H4 (cell line): ENCODE data around the gene SPOCK2. TPM values are rescaled to one million over a fixed set of nuclear protein-coding genes. Genes with fewer than 3 reads are reported as not detected.

ENCODE experiments used
- DNase-seq: peaks from one replicate; pipeline ENCODE4 v3.0.0-alpha.2; 2015; ENCODE audit warnings: low spot score
- total RNA-seq: library from RNA; depleted of rRNA; stranded (reverse); fragments of >200 nt; shearing (Covaris generic); gene quantifications from 2 replicates; pipeline ENCODE4 v1.2.3, GENCODE V29; 2014

The SPOCK2 gene
- total RNA-seq, 1 experiment from 2014 or later = 0.29 TPM

- DNase-seq = no peak
Observed at GRCh38 chr10:72073708-72074573, 14.4 kb downstream of the SPOCK2 start.

DNA sequence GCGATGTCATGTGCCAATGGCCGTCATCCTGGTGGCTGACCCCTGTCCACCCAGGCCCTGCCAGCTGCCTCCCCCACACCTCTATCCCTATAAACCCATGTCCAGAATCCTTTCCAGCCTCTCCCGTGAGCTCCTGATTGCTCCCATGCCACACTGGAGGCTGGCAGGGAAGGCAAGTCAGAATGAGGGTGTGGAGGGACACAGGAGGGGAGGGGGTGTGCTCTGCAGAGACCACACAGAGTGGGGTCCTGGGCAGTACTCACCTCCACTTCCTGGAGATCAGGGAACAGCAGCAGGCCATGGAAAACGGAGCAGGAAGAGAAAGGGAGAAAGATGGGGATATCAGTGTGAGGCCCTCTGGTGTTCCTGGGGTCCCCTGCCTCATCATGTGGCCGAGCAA lies 15.7 kb downstream of the SPOCK2 start:
- DNase-seq = no peak

- no peak for DNase-seq
Observed at GRCh38 chr10:72072046-72072445, 16.3 kb downstream of the SPOCK2 start.

DNA sequence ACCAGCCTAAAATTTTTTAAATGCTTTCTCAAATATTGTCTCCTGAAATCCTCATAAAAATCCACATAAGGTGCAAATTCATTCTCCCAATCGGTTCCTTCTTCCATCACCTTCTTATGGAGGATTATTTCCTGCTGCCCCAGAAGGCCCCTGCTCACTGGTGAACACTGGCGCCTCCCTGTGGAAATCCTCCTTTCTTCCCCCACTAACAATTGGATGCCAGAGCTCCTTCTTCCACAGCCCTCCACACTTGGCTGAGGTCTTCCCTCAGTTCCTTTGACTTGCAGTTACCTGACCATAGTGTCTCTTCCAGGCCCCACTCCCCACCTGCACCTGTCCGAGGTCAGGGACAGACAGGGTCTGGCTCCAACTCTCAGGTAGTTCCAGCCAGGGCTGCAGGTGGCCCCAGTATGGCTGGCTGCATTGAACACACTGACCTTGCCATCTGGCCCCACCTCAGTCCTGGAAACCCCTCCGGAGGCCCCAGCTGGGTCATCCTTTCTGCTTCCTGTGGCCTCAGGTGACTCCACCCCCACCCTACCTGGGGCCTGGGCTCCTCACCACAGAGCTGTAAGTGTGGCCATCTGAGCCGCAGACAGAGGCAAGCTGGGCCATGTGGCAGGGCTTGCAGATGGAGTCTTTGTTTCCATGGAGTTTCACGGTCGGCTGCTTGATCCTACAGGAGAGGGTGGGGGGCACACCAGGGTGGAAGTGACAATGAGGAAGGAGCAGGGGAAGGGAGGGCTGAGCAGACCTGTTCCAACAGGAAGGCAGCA lies 18.4 kb downstream of the SPOCK2 start:
- no peak for DNase-seq

DNA sequence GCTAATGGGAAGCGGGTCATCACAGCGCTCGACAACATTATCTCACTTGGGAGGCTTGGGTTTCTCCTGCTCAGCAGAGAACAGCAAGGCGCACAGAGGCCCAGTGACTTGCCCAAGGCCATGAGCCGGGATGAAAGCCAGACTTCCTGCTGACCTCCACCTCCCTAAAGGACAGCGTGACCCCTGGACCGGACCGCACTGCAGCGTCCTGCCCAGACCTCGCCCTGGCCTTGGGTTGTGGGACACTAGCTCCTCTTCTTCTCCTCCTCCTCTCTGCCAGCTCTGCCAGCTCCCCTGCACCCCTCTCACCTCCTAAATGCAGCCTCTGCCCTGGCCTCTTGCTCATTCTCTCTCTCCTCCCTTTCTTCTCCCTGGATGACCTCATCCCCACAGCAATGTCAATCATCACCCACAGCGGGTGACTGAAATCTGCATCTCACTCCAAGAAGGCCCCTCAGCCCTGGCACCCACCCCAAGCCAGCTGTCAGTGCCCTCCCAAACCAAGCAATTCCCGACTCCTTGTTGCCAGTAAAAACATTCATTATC lies 19.4 kb downstream of the SPOCK2 start:
- DNase-seq = no peak

DNA sequence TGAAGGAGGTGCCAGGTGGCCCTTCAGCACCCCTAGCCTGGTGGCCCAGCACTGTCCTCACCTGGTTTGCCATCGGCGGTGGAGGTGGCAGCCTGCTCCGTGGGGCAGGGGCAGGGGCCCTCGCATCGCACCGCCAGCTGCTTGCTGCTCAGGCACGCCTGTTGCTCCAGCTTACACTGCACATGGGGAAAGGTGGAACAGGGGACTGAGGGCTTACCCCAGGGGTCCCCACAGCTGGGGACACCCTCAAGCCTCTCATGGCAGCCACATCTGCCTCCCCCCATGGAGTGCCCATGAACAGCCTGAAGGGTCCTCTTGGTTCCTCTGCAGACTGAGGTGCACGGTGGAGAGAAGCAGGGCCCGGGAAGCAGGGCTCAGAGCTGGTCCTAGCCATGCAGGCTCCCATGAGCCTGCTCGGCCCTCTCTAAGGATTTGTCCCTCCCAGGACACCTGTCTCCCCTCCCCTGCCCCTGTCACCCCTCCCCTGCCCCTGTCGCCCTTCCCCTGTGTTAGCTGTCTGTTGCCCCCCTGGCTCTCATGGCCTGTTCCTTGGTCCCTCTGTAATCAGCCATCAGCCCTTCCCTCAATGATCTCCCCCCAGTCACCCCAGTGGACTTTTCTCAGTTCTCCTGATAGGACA lies 20.1 kb downstream of the SPOCK2 start:
- DNase-seq = no peak

DNA sequence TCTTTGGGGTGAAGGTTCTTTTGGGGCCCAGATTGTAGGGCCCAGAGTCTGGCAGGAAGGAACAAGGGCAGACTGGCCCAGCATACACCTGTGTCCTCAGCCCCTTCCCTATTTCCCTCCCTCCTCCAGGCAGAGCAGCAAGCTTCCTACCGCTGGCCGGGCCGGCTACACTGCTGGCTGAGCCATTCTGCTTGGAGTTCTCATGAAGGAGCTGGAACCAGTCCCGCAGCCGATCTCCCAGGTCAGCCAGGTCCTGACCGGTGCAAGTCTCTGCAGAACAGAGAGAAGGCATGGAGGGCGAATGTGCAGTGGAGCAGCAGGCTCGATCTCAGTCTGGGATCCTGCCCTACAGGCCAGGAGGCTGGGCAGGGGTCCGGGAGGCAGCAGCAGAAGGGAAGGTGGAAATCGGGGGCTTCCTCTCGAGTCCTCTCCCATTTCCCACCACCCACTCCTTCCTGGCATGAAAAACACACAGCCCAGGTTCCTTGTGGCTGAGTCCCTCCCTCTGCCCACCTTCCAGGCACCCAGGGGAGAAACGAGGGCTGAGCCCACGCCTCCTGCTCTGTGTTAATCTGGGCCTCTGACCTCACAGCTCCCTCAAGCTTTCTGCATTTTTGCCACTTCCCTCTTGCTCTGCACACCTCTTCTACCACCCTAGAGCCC lies 20.8 kb downstream of the SPOCK2 start:
- DNase-seq = no peak

GRCh38 chr10:72066318-72067284 lies 21.8 kb downstream of the SPOCK2 start:
- no peak for DNase-seq

DNA sequence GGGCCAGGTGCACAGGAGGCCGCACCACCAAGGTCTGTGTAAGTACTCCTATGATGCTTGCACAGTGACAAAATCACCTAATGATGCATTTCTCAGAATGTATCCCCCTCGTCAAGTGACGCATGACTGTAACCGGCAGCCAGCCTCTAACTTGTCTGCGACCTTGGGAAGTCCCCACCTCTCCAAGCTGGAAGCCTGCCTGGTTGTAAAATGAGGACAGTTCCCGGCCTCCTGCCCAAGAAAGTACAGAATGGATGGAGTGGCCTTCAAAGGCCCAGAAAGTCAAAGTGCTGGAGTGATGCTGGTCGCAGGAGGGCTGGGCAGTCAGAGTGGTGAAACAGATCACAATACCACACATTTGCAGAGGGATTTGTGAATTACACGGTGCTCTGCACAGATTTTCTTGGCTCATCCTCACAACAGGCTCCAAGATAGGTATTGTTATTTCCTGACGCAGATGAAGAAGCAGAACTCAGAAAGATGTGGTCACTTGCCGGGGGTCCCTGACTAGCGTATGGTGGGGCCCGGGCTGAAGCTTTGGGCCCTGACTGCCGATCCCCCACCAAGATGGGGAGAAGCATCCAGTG lies 22.8 kb downstream of the SPOCK2 start:
- DNase-seq = no peak

DNA sequence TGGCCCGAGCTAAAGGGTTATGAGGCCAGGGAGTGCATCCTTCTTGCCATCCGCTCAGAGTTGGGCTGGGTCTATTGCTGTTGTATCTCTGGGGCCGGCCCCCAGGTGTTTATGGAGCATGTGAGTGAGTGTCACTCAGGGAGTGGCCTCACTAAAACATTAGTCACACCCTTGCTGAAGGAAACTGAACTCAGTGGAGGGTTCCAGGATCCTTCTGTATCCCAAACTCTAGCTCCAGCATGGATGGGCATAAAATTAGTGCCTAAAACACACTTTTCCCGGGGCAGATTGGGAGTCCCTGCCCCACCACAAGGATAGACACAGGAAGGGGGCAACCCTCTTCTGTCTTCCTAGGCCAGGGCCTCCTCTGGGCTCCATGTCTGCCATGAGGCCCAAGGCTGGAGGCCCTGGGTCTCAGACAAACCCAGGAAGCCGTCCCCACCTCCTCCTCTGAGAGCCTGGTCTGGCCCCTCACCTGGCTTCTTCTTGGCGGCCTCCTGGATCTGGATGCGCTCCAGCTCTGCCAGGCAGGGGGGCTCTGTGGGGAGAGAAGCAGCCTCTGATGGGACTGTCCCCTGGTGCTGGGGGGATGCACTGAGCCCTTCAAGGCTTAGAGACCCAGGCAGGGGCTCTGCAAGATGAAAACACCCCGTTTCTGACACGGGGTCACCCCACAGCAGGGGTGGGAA lies 24.5 kb downstream of the SPOCK2 start:
- no peak for DNase-seq

DNA sequence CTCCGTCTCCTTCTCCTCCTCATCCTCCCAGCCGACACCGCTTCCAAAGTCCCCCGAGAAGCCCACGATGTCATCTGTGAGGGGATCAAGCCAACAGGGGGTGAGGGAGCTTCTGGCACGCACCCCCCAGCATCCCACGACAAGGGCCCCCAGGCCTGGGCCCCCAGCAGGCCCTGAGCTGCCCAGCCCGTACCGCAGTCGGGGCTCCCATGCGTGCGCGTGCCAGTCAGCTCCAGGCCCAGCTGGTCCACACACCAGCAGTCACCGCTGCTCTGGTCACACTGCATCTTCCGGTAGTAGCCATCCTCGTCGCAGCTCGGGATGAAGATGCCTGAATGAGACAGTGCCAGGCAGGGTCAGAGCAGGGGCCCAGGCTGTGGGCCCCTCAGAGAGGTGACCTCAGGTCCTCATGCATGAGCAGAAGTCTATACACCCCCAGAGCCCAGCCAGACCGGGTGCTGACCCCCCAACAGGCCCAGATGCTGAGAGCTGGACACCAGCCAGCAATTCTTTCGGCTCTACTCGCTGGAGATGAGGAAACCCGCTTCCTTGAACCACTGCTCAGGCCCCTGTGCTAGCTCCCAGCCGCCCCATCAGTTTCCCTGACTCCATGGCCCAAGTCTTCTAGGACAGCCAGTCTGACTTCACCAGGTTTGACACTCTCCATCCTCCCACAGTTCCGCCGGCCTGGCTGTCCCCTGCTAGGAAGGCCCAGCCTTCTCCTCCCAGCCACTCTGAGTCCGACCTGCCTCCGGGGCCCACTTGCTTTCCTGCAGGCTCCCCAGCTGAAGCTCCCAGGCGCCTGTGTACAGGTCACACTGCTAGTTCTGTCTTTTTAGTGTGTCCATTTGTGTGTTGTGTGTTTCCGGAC lies 25.3 kb downstream of the SPOCK2 start:
- DNase-seq = no peak

DNA sequence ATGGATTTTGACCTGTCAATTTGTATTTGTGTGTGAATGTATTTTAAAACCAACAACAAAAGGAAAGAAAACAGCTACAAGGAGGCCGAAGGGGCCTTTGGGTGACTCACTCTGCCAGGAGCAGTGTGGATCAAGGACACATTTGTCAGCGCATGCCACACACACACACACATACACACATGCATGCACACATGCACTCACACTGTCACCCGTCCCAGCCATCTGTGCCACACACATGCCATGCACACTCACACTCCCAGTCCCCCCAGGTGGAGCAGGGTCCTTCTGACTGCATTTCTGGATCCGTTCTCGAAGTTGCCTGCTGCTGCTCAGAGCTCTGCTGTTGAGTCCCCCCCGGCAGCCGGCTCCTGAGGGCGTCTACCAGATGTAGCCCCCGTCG lies 26.0 kb downstream of the SPOCK2 start:
- DNase-seq = no peak

- DNase-seq = no peak
Observed at GRCh38 chr10:72061930-72062329, 26.4 kb downstream of the SPOCK2 start.

- DNase-seq = no peak
Observed at GRCh38 chr10:72061491-72061890, 26.9 kb downstream of the SPOCK2 start.

GRCh38 chr10:72059843-72060822 lies 28.2 kb downstream of the SPOCK2 start:
- no peak for DNase-seq

DNA sequence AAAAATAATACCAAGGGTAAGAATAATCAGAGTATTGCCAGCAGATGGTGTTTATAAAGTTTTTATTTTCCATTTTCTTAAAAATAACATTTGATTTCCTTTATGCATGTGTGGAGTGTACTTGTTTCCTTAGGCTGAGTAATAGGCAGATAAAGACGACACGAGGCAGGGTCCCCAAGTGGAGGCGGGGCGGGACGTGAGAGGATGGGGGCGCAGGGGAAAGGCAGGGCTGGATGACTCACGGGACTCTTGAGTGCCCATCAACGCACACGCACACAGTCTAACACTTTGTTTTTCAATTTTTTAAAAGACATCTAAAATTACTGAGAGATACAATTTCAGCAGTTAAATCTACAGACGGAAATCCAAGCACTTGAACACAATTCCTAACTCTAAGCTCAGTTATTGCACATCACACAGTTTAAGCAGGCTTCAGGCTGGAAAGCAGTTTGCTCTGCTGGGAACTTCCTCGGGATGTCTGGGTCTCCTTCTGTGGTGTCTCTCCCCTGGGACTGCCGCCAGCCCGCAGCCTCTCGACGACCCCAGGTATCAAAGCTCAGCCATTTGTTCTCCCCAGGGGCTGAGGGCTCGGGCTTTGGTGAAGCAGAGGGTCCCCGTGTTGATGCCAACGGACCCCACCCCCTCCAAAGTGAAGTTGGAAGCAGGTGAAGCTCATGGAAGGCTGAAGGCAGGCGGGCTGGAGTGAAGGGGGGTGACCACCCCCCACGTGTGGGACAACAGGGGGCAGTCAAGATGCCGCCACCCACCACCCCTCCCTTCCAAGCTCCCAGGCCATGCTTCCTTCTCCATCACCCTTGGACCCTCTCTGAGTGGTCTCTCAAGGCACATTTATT lies 29.1 kb downstream of the SPOCK2 start:
- DNase-seq = no peak
